ENCODE data around the gene SPINK8. TPM values are rescaled to one million over a fixed set of nuclear protein-coding genes. Genes with fewer than 3 reads are reported as not detected.
"Not testable (repeated sequence)": the region's sequence is repeated elsewhere in the genome, so short reads cannot be mapped to it uniquely, and the experiment has no call there.

SPINK8 gene
- total RNA-seq, 5 donors from 2014 or later (not counting 1 experiment from before 2014, with no cell fraction given), result not detected

- H3K27me3 ChIP-seq (replicated peaks in 1 of 2; ENCODE audit: control insufficient read depth in 2 of 2, extremely low read depth in 1 of 2, insufficient read depth in 2 of 2, low read length in 1 of 2), result peaks cover 0 to 5% of the 10 kb centered on the region in 2 experiments
- WGBS (ENCODE audit: insufficient coverage), result 50% methylated on average over 1 of the region's 2 CpGs
- no peaks in the 10 kb centered on the region for H3K4me1 ChIP-seq (ENCODE audit: control insufficient read depth in 1 of 2, extremely low read depth in 1 of 2, insufficient read depth in 2 of 2, low read length in 2 of 2)
- POLR2A ChIA-PET, result interaction anchor here in 1 of 2 donors (0.6 kb wide), 1 partner anchor 28 kb away, joined by 4 read pairs; no protein-coding TSS in a partner anchor
- Mint-ChIP-seq H3K9me3 (no peaks in the 10 kb centered on the region), H3K4me1 (no peaks in the 10 kb centered on the region), H3K36me3 (no peaks in the 10 kb centered on the region), H3K27me3 (peaks cover 0 to 4% of the 10 kb centered on the region in 2 donors), H3K27ac (no peak overlapping the region), H3K4me3 (no peak overlapping the region)
- no peaks in the 10 kb centered on the region for H3K9me3 ChIP-seq
- CTCF ChIA-PET, result no interaction called here
- H3K4me3 ChIP-seq (ENCODE audit: control insufficient read depth in 1 of 2, extremely low read depth in 1 of 2, low read length in 1 of 2), result no peak overlapping the region
- ATAC-seq (replicated peaks in 1 of 4) (no peak), DNase-seq (no peak)
- no peak overlapping the region for H3K27ac ChIP-seq (ENCODE audit: low read length)
- H3K36me3 ChIP-seq (ENCODE audit: control insufficient read depth in 2 of 2, extremely low read depth in 1 of 2, insufficient read depth in 1 of 2, low read length in 1 of 2), result no peaks in the 10 kb centered on the region
These were observed 12.6 kb upstream of the SPINK8 start for GRCh38 chr3:48345946-48346572.

- no peaks in the 10 kb centered on the region for H3K4me1 Mint-ChIP-seq
- Histone ChIP-seq H3K27me3 (replicated peaks in 1 of 2; ENCODE audit: control insufficient read depth in 2 of 2, extremely low read depth in 1 of 2, insufficient read depth in 2 of 2, low read length in 1 of 2) (peaks cover 0 to 6% of the 10 kb centered on the region in 2 experiments), H3K27ac (ENCODE audit: low read length) (no peak overlapping the region), H3K36me3 (ENCODE audit: control insufficient read depth in 2 of 2, extremely low read depth in 1 of 2, insufficient read depth in 1 of 2, low read length in 1 of 2) (no peaks in the 10 kb centered on the region), H3K9me3 (no peaks in the 10 kb centered on the region), H3K4me3 (ENCODE audit: control insufficient read depth in 1 of 2, extremely low read depth in 1 of 2, low read length in 1 of 2) (no peak overlapping the region), H3K4me1 (ENCODE audit: control insufficient read depth in 1 of 2, extremely low read depth in 1 of 2, insufficient read depth in 2 of 2, low read length in 2 of 2) (no peaks in the 10 kb centered on the region)
- ChIA-PET CTCF (no interaction called here), POLR2A (no interaction called here)
- peaks cover 0 to 3% of the 10 kb centered on the region in 2 donors for H3K27me3 Mint-ChIP-seq
- no peaks in the 10 kb centered on the region for H3K9me3 Mint-ChIP-seq
- ATAC-seq (replicated peaks in 1 of 4), result no peak
- no CpG with 5 or more reads among the region's 1 CpG for WGBS (ENCODE audit: insufficient coverage)
- H3K4me3 Mint-ChIP-seq, result no peak overlapping the region
- no peak for DNase-seq
- H3K27ac Mint-ChIP-seq, result no peak overlapping the region
- no peaks in the 10 kb centered on the region for H3K36me3 Mint-ChIP-seq
These were observed 11.5 kb upstream of the SPINK8 start for GRCh38 chr3:48344867-48345507.

GRCh38 chr3:48343432-48343831 is 10.0 kb upstream of the SPINK8 start:
- no peaks in the 10 kb centered on the region for H3K36me3 ChIP-seq (ENCODE audit: control insufficient read depth in 2 of 2, extremely low read depth in 1 of 2, insufficient read depth in 1 of 2, low read length in 1 of 2)
- no peaks in the 10 kb centered on the region for H3K4me1 ChIP-seq (ENCODE audit: control insufficient read depth in 1 of 2, extremely low read depth in 1 of 2, insufficient read depth in 2 of 2, low read length in 2 of 2)
- H3K27me3 Mint-ChIP-seq, result peaks cover 0 to 2% of the 10 kb centered on the region in 2 donors
- H3K36me3 Mint-ChIP-seq, result no peaks in the 10 kb centered on the region
- DNase-seq (no peak), ATAC-seq (replicated peaks in 1 of 4) (no peak)
- H3K27me3 ChIP-seq (replicated peaks in 1 of 2; ENCODE audit: control insufficient read depth in 2 of 2, extremely low read depth in 1 of 2, insufficient read depth in 2 of 2, low read length in 1 of 2), result peaks cover 0 to 6% of the 10 kb centered on the region in 2 experiments
- ChIA-PET POLR2A (interaction anchor here in 1 of 2 donors (0.6 kb wide), 1 partner anchor 63 kb away, joined by 3 read pairs; no protein-coding TSS in a partner anchor), CTCF (interaction anchor here in 1 of 2 donors (0.6 kb wide), 1 partner anchor 206 kb away, joined by 3 read pairs; no protein-coding TSS in a partner anchor)
- H3K27ac ChIP-seq (ENCODE audit: low read length), result no peak overlapping the region
- no peak overlapping the region for H3K27ac Mint-ChIP-seq
- no peaks in the 10 kb centered on the region for H3K9me3 Mint-ChIP-seq
- H3K4me1 Mint-ChIP-seq, result no peaks in the 10 kb centered on the region
- H3K4me3 Mint-ChIP-seq, result no peak overlapping the region
- WGBS (ENCODE audit: insufficient coverage), result 93% methylated on average over 3 of the region's 8 CpGs
- H3K4me3 ChIP-seq (ENCODE audit: control insufficient read depth in 1 of 2, extremely low read depth in 1 of 2, low read length in 1 of 2), result no peak overlapping the region
- no peaks in the 10 kb centered on the region for H3K9me3 ChIP-seq

GRCh38 chr3:48338635-48339034 is 5.2 kb upstream of the SPINK8 start:
- no peaks in the 10 kb centered on the region for H3K9me3 Mint-ChIP-seq
- WGBS (ENCODE audit: insufficient coverage), result 57% methylated on average over 1 of the region's 4 CpGs
- H3K36me3 Mint-ChIP-seq, result no peaks in the 10 kb centered on the region
- Histone ChIP-seq H3K27me3 (replicated peaks in 1 of 2; ENCODE audit: control insufficient read depth in 2 of 2, extremely low read depth in 1 of 2, insufficient read depth in 2 of 2, low read length in 1 of 2) (peaks cover 0 to 21% of the 10 kb centered on the region in 2 experiments), H3K4me3 (ENCODE audit: control insufficient read depth in 1 of 2, extremely low read depth in 1 of 2, low read length in 1 of 2) (no peak overlapping the region), H3K9me3 (no peaks in the 10 kb centered on the region), H3K36me3 (ENCODE audit: control insufficient read depth in 2 of 2, extremely low read depth in 1 of 2, insufficient read depth in 1 of 2, low read length in 1 of 2) (no peaks in the 10 kb centered on the region), H3K27ac (ENCODE audit: low read length) (no peak overlapping the region), H3K4me1 (ENCODE audit: control insufficient read depth in 1 of 2, extremely low read depth in 1 of 2, insufficient read depth in 2 of 2, low read length in 2 of 2) (no peaks in the 10 kb centered on the region)
- H3K27me3 Mint-ChIP-seq, result peaks cover 10 to 13% of the 10 kb centered on the region in 2 donors
- H3K27ac Mint-ChIP-seq, result no peak overlapping the region
- DNase-seq, result no peak
- CTCF ChIA-PET, result no interaction called here
- ATAC-seq (replicated peaks in 1 of 4), result no peak
- no peaks in the 10 kb centered on the region for H3K4me1 Mint-ChIP-seq
- no peak overlapping the region for H3K4me3 Mint-ChIP-seq
- POLR2A ChIA-PET, result no interaction called here

GRCh38 chr3:48337536-48337935 is 4.1 kb upstream of the SPINK8 start:
- POLR2A ChIA-PET; H3K4me3 Mint-ChIP-seq; DNase-seq; H3K27ac ChIP-seq (ENCODE audit: low read length); H3K9me3 Mint-ChIP-seq; H3K27ac Mint-ChIP-seq; ATAC-seq (replicated peaks in 1 of 4); H3K4me1 ChIP-seq (ENCODE audit: control insufficient read depth in 1 of 2, extremely low read depth in 1 of 2, insufficient read depth in 2 of 2, low read length in 2 of 2); H3K4me3 ChIP-seq (ENCODE audit: control insufficient read depth in 1 of 2, extremely low read depth in 1 of 2, low read length in 1 of 2); H3K4me1 Mint-ChIP-seq; H3K9me3 ChIP-seq; H3K36me3 Mint-ChIP-seq; CTCF ChIA-PET; H3K36me3 ChIP-seq (ENCODE audit: control insufficient read depth in 2 of 2, extremely low read depth in 1 of 2, insufficient read depth in 1 of 2, low read length in 1 of 2): not testable (repeated sequence)
- peaks cover 10 to 13% of the 10 kb centered on the region in 2 donors for H3K27me3 Mint-ChIP-seq
- peaks cover 0 to 21% of the 10 kb centered on the region in 2 experiments for H3K27me3 ChIP-seq (replicated peaks in 1 of 2; ENCODE audit: control insufficient read depth in 2 of 2, extremely low read depth in 1 of 2, insufficient read depth in 2 of 2, low read length in 1 of 2)
- WGBS (ENCODE audit: insufficient coverage), result 100% methylated on average over 2 of the region's 5 CpGs

GRCh38 chr3:48335286-48335685 is 1.8 kb upstream of the SPINK8 start:
- H3K27me3 Mint-ChIP-seq, result peaks cover 10 to 13% of the 10 kb centered on the region in 2 donors
- ATAC-seq (replicated peaks in 1 of 4); POLR2A ChIA-PET; H3K4me3 ChIP-seq (ENCODE audit: control insufficient read depth in 1 of 2, extremely low read depth in 1 of 2, low read length in 1 of 2); H3K9me3 ChIP-seq; H3K27ac ChIP-seq (ENCODE audit: low read length); H3K4me1 Mint-ChIP-seq; H3K27ac Mint-ChIP-seq; H3K4me1 ChIP-seq (ENCODE audit: control insufficient read depth in 1 of 2, extremely low read depth in 1 of 2, insufficient read depth in 2 of 2, low read length in 2 of 2); H3K4me3 Mint-ChIP-seq; H3K9me3 Mint-ChIP-seq; DNase-seq; H3K36me3 ChIP-seq (ENCODE audit: control insufficient read depth in 2 of 2, extremely low read depth in 1 of 2, insufficient read depth in 1 of 2, low read length in 1 of 2); CTCF ChIA-PET; H3K36me3 Mint-ChIP-seq: not testable (repeated sequence)
- peaks cover 0 to 20% of the 10 kb centered on the region in 2 experiments for H3K27me3 ChIP-seq (replicated peaks in 1 of 2; ENCODE audit: control insufficient read depth in 2 of 2, extremely low read depth in 1 of 2, insufficient read depth in 2 of 2, low read length in 1 of 2)
- WGBS (ENCODE audit: insufficient coverage), result 83% methylated on average over 1 of the region's 9 CpGs

Data from T-cell (primary cell).